ENCODE measurements around the gene USP4. TPM values are rescaled to one million over a fixed set of nuclear protein-coding genes. Genes with fewer than 3 reads are reported as not detected.
A peak's percentile ranks its signal among the peaks of the same experiment; 100 is the strongest.

Gene USP4, protein sequence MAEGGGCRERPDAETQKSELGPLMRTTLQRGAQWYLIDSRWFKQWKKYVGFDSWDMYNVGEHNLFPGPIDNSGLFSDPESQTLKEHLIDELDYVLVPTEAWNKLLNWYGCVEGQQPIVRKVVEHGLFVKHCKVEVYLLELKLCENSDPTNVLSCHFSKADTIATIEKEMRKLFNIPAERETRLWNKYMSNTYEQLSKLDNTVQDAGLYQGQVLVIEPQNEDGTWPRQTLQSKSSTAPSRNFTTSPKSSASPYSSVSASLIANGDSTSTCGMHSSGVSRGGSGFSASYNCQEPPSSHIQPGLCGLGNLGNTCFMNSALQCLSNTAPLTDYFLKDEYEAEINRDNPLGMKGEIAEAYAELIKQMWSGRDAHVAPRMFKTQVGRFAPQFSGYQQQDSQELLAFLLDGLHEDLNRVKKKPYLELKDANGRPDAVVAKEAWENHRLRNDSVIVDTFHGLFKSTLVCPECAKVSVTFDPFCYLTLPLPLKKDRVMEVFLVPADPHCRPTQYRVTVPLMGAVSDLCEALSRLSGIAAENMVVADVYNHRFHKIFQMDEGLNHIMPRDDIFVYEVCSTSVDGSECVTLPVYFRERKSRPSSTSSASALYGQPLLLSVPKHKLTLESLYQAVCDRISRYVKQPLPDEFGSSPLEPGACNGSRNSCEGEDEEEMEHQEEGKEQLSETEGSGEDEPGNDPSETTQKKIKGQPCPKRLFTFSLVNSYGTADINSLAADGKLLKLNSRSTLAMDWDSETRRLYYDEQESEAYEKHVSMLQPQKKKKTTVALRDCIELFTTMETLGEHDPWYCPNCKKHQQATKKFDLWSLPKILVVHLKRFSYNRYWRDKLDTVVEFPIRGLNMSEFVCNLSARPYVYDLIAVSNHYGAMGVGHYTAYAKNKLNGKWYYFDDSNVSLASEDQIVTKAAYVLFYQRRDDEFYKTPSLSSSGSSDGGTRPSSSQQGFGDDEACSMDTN
- total RNA-seq = 10 to 100 TPM; 26.3 to 32.8 (median 29.9) TPM

DNA sequence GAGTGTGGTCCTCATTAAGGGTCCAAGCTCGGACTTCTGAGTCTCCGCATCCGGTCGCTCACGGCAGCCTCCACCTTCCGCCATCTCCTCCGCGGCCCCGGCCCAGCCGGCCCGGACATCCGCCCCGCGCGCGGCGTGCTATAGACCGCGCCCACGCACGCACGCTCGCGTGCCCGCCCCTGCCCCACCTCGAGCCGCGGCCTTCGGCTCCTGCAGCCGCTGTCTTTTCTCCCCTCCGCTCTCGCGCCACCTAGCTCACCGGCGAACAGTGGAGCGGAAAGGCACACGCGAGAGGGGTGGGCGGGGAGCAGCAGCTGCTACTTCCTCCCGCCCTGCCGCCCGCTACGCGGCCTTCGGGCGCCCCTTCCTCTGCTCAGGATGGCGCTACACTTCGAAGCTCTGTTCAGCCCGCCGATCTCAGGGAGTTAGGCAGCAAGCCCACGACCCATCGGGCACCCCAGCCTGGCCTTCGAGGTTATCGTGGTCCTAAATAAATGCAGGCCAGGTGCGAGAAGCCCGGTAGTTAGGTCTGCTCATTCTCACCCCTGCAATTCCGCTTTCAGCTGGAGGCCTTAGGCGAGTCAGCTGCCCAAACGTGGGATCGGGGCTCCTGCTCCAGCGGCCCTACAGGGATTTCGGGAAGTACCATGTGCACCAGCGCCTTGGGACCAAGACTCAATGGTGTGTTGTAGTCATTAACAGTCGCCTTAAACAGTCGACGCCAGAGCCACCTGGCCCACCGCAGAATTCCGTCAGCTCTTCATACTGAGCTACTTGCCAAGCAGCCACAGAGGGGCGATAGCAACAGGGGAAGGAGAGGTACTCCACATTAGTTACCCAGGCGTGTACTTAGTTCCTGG, at the start of gene USP4:
TSS of gene USP4 (minus strand) at position 113 of the 860 bp plus-strand sequence. CDS start at position 84, 29 bp downstream.
- Histone ChIP-seq H3K4me3 (peak within 1 kb of the TSS; percentile 71 to 95 (median 88)), H3K27ac (peak within 1 kb of the TSS; percentile 90 to 98), H3K36me3 (no peaks in the 10 kb centered on the region), H3K9me3 (no peaks in the 10 kb centered on the region), H3K4me1 (peaks cover 0 to 6% of the 10 kb centered on the region in 2 donors), H3K27me3 (no peaks in the 10 kb centered on the region)
- intact Hi-C loops (cut with DNase I; ENCODE audit: low total_unique reads) = loop anchor here (5.0 kb wide), 1 partner anchor 592 kb away; no protein-coding TSS in a partner anchor
- DNase-seq (ENCODE audit: low spot score in 2 of 2) = peak; percentile 85 to 87
- TF ChIP-seq, protein P1, sequence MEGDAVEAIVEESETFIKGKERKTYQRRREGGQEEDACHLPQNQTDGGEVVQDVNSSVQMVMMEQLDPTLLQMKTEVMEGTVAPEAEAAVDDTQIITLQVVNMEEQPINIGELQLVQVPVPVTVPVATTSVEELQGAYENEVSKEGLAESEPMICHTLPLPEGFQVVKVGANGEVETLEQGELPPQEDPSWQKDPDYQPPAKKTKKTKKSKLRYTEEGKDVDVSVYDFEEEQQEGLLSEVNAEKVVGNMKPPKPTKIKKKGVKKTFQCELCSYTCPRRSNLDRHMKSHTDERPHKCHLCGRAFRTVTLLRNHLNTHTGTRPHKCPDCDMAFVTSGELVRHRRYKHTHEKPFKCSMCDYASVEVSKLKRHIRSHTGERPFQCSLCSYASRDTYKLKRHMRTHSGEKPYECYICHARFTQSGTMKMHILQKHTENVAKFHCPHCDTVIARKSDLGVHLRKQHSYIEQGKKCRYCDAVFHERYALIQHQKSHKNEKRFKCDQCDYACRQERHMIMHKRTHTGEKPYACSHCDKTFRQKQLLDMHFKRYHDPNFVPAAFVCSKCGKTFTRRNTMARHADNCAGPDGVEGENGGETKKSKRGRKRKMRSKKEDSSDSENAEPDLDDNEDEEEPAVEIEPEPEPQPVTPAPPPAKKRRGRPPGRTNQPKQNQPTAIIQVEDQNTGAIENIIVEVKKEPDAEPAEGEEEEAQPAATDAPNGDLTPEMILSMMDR (IDR thresholded peaks at IDR 0.05) = peak in 1 of 3 donors; percentile 23
- no peak for TF ChIP-seq POLR2A (IDR thresholded peaks at IDR 0.05)
- TF ChIP-seq POLR2AphosphoS5 (IDR thresholded peaks at IDR 0.05) = peak; percentile 70 to 85 (median 83)

DNA sequence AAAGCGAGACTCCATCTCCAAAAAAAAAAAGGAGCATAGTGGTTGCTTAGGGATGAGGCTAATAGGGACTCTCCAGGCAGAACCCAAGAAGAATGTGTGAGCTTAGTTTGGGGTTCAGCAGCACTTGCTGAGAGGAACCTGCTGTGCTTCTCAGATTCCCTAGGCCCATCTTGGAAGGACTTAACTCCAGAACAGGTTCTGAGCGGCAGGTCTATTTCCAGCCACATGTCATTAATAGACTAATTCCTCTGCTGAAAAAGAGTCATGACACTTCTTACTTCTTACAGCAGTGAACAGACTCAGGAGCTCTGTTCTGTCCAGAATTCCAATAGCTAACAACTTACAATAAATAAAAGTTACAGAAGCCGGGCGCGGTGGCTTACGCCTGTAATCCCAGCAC, 49.4 kb upstream of the USP4 start:
- TF ChIP-seq, protein P1 (IDR thresholded peaks at IDR 0.05) = no peak
- TF ChIP-seq POLR2AphosphoS5 (IDR thresholded peaks at IDR 0.05) = no peak
- no peak for TF ChIP-seq POLR2A (IDR thresholded peaks at IDR 0.05)
- Histone ChIP-seq H3K27me3 (no peaks in the 10 kb centered on the region), H3K36me3 (no peaks in the 10 kb centered on the region), H3K4me3 (no peak overlapping the region), H3K9me3 (no peaks in the 10 kb centered on the region), H3K27ac (no peak overlapping the region), H3K4me1 (no peaks in the 10 kb centered on the region)
- intact Hi-C loops (cut with DNase I; ENCODE audit: low total_unique reads) = no loop called here
- no peak for DNase-seq (ENCODE audit: low spot score in 2 of 2)

DNA sequence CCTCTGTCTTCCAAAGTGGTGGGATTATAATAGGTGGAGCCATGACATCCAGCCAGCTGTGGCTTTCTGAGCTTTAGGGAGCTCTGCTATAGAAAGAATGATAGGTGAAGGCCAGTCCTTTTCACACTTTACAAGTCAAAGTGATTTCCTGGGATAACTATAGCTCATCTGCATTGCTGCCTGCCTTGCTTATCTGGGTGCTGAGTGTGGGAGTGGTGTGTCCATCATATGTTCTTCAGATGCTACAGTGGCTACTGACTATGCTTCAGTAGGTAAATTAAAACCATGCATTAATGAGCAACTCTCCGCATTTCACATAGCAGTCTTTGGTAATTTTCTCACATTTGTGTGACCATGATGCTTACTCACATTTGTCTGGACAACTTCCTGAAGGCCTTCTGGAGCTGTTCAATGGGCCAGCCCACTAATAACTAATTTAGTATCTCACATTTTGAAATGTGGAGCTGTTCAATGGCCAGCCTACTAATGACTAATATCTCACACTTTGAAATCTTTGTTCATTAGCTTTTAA, 48.5 kb upstream of the USP4 start:
- intact Hi-C loops (cut with DNase I; ENCODE audit: low total_unique reads) = no loop called here
- H3K9me3 ChIP-seq = no peaks in the 10 kb centered on the region
- no peak overlapping the region for H3K4me3 ChIP-seq
- no peak for DNase-seq (ENCODE audit: low spot score in 2 of 2)
- TF ChIP-seq, protein P1 (IDR thresholded peaks at IDR 0.05) = no peak
- TF ChIP-seq POLR2A (IDR thresholded peaks at IDR 0.05) (no peak), POLR2AphosphoS5 (IDR thresholded peaks at IDR 0.05) (no peak)
- H3K36me3 ChIP-seq = no peaks in the 10 kb centered on the region
- H3K27me3 ChIP-seq = no peaks in the 10 kb centered on the region
- no peaks in the 10 kb centered on the region for H3K4me1 ChIP-seq
- no peak overlapping the region for H3K27ac ChIP-seq

DNA sequence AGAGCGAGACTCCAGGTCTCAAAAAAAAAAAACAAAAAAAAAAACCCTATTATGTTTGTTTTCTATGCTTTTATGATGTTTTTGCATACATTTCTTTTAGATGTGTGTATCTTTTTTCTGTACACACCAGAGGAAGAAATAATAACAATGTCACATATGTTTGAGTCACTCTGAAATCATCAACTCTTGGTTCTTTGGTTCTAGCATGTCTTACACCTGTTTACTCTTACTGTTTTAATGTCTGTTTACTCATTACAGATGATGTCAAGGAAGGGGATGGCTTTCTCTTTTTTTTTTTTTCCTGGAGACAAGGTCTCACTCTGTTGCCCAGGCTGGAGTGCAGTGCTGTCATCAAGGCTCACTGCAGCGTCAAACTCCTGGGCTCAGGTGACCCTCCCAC, 47.9 kb upstream of the USP4 start:
- H3K27ac ChIP-seq = no peak overlapping the region
- DNase-seq (ENCODE audit: low spot score in 2 of 2) = no peak
- TF ChIP-seq, protein P1 (IDR thresholded peaks at IDR 0.05) = no peak
- TF ChIP-seq POLR2AphosphoS5 (IDR thresholded peaks at IDR 0.05) = no peak
- TF ChIP-seq POLR2A (IDR thresholded peaks at IDR 0.05) = no peak
- no peaks in the 10 kb centered on the region for H3K9me3 ChIP-seq
- no peaks in the 10 kb centered on the region for H3K36me3 ChIP-seq
- H3K4me1 ChIP-seq = no peaks in the 10 kb centered on the region
- intact Hi-C loops (cut with DNase I; ENCODE audit: low total_unique reads) = no loop called here
- no peaks in the 10 kb centered on the region for H3K27me3 ChIP-seq
- H3K4me3 ChIP-seq = no peak overlapping the region
